HUES6 (cell line): ENCODE measurements around the gene ZBTB20.

Experiments
- H3K27ac ChIP-seq: 2 replicates; pipeline ENCODE4 v1.7.0; 2013; ENCODE audit warnings: low read depth, mild to moderate bottlenecking, low read length, inconsistent platforms
- H3K27me3 ChIP-seq: 2 replicates; pipeline ENCODE4 v1.6.1; 2013; ENCODE audit warnings: low read length; ENCODE audit not compliant: control insufficient read depth, insufficient read depth
- H3K36me3 ChIP-seq: 2 replicates; pipeline ENCODE4 v1.6.1; 2013; ENCODE audit warnings: low read length; ENCODE audit not compliant: control insufficient read depth, insufficient read depth
- H3K4me1 ChIP-seq: 2 replicates; pipeline ENCODE4 v1.6.1; 2013; ENCODE audit warnings: low read length; ENCODE audit not compliant: control insufficient read depth, insufficient read depth
- H3K4me3 ChIP-seq: 2 replicates; pipeline ENCODE4 v1.5.1; 2013; ENCODE audit warnings: low read depth, low read length
- H3K9ac ChIP-seq: one replicate; pipeline ENCODE4 v1.6.1; 2013; ENCODE audit warnings: mild to moderate bottlenecking, low read length
- H3K9me3 ChIP-seq: 2 replicates; pipeline ENCODE4 v1.6.1; 2013; ENCODE audit warnings: low read depth, low read length; ENCODE audit not compliant: control insufficient read depth, insufficient read depth

ZBTB20 gene

GRCh38 chr3:114796796-114797195 is 350.3 kb downstream of the ZBTB20 start:
- Histone ChIP-seq H3K4me3 (no peak overlapping the region), H3K9me3 (no peaks in the 10 kb centered on the region), H3K27me3 (no peaks in the 10 kb centered on the region)

GRCh38 chr3:114794894-114795630 is 352.0 kb downstream of the ZBTB20 start:
- Histone ChIP-seq H3K9me3 (no peaks in the 10 kb centered on the region), H3K4me1 (peaks cover 11% of the 10 kb centered on the region), H3K27ac (no peak overlapping the region), H3K36me3 (no peaks in the 10 kb centered on the region), H3K27me3 (no peaks in the 10 kb centered on the region), H3K9ac (no peak overlapping the region), H3K4me3 (no peak overlapping the region)

More at GRCh38 chr3:114796796-114797195, 350.3 kb downstream of the ZBTB20 start:
- no peak overlapping the region for H3K27ac ChIP-seq
- no peaks in the 10 kb centered on the region for H3K36me3 ChIP-seq
- peaks cover 11% of the 10 kb centered on the region for H3K4me1 ChIP-seq
- H3K9ac ChIP-seq, result no peak overlapping the region

- H3K4me1 ChIP-seq, result peaks cover 11% of the 10 kb centered on the region
- H3K9me3 ChIP-seq, result no peaks in the 10 kb centered on the region
- no peak overlapping the region for H3K9ac ChIP-seq
- no peaks in the 10 kb centered on the region for H3K36me3 ChIP-seq
- H3K27me3 ChIP-seq, result no peaks in the 10 kb centered on the region
- H3K4me3 ChIP-seq, result no peak overlapping the region
- no peak overlapping the region for H3K27ac ChIP-seq
Observed at GRCh38 chr3:114792159-114792918, 354.7 kb downstream of the ZBTB20 start.

GRCh38 chr3:114790752-114791151 is 356.3 kb downstream of the ZBTB20 start:
- H3K27me3 ChIP-seq, result no peaks in the 10 kb centered on the region
- H3K36me3 ChIP-seq, result no peaks in the 10 kb centered on the region
- no peak overlapping the region for H3K9ac ChIP-seq
- H3K4me1 ChIP-seq, result peaks cover 8% of the 10 kb centered on the region
- no peak overlapping the region for H3K27ac ChIP-seq
- no peaks in the 10 kb centered on the region for H3K9me3 ChIP-seq
- no peak overlapping the region for H3K4me3 ChIP-seq

- Histone ChIP-seq H3K9ac (no peak overlapping the region), H3K27ac (no peak overlapping the region)
Observed at GRCh38 chr3:114789803-114790202, 357.3 kb downstream of the ZBTB20 start.

GRCh38 chr3:114775395-114775794 is 371.7 kb downstream of the ZBTB20 start:
- H3K4me1 ChIP-seq, result no peaks in the 10 kb centered on the region
- no peak overlapping the region for H3K4me3 ChIP-seq
- H3K27me3 ChIP-seq, result no peaks in the 10 kb centered on the region
- H3K9ac ChIP-seq, result no peak overlapping the region
- H3K27ac ChIP-seq, result no peak overlapping the region
- no peaks in the 10 kb centered on the region for H3K9me3 ChIP-seq
- H3K36me3 ChIP-seq, result no peaks in the 10 kb centered on the region

More at GRCh38 chr3:114789803-114790202, 357.3 kb downstream of the ZBTB20 start:
- H3K27me3 ChIP-seq, result no peaks in the 10 kb centered on the region
- H3K9me3 ChIP-seq, result no peaks in the 10 kb centered on the region
- H3K36me3 ChIP-seq, result no peaks in the 10 kb centered on the region
- no peaks in the 10 kb centered on the region for H3K4me1 ChIP-seq
- no peak overlapping the region for H3K4me3 ChIP-seq

GRCh38 chr3:114770874-114771273 is 376.2 kb downstream of the ZBTB20 start:
- H3K4me3 ChIP-seq, result no peak overlapping the region
- H3K27ac ChIP-seq, result no peak overlapping the region
- no peaks in the 10 kb centered on the region for H3K27me3 ChIP-seq
- no peaks in the 10 kb centered on the region for H3K36me3 ChIP-seq
- H3K4me1 ChIP-seq, result no peaks in the 10 kb centered on the region
- no peaks in the 10 kb centered on the region for H3K9me3 ChIP-seq
- H3K9ac ChIP-seq, result no peak overlapping the region

- Histone ChIP-seq H3K36me3 (no peaks in the 10 kb centered on the region), H3K4me3 (no peak overlapping the region), H3K27ac (no peak overlapping the region), H3K27me3 (no peaks in the 10 kb centered on the region), H3K9me3 (no peaks in the 10 kb centered on the region), H3K9ac (no peak overlapping the region), H3K4me1 (no peaks in the 10 kb centered on the region)
Observed at GRCh38 chr3:114764056-114764492, 383.0 kb downstream of the ZBTB20 start.

GRCh38 chr3:114762144-114762543 is 384.9 kb downstream of the ZBTB20 start:
- no peaks in the 10 kb centered on the region for H3K27me3 ChIP-seq
- no peaks in the 10 kb centered on the region for H3K9me3 ChIP-seq
- H3K4me1 ChIP-seq, result no peaks in the 10 kb centered on the region
- H3K9ac ChIP-seq, result no peak overlapping the region
- H3K27ac ChIP-seq, result no peak overlapping the region
- H3K36me3 ChIP-seq, result no peaks in the 10 kb centered on the region
- H3K4me3 ChIP-seq, result no peak overlapping the region

GRCh38 chr3:114760679-114761078 is 386.4 kb downstream of the ZBTB20 start:
- H3K36me3 ChIP-seq, result no peaks in the 10 kb centered on the region
- no peaks in the 10 kb centered on the region for H3K9me3 ChIP-seq
- H3K27ac ChIP-seq, result no peak overlapping the region
- no peak overlapping the region for H3K9ac ChIP-seq
- H3K27me3 ChIP-seq, result no peaks in the 10 kb centered on the region
- H3K4me1 ChIP-seq, result no peaks in the 10 kb centered on the region
- H3K4me3 ChIP-seq, result no peak overlapping the region
